HG03196 (cell line): ENCODE data around the gene BTBD1.
"Not testable (repeated sequence)": the region's sequence is repeated elsewhere in the genome, so short reads cannot be mapped to it uniquely, and the experiment has no call there.

Experiments used
- ATAC-seq: cut with Tn5 transposase; IDR thresholded peaks from one replicate; pipeline ENCODE4 v1.9.1; 2021; ENCODE audit not compliant: unreplicated experiment

The BTBD1 gene

DNA sequence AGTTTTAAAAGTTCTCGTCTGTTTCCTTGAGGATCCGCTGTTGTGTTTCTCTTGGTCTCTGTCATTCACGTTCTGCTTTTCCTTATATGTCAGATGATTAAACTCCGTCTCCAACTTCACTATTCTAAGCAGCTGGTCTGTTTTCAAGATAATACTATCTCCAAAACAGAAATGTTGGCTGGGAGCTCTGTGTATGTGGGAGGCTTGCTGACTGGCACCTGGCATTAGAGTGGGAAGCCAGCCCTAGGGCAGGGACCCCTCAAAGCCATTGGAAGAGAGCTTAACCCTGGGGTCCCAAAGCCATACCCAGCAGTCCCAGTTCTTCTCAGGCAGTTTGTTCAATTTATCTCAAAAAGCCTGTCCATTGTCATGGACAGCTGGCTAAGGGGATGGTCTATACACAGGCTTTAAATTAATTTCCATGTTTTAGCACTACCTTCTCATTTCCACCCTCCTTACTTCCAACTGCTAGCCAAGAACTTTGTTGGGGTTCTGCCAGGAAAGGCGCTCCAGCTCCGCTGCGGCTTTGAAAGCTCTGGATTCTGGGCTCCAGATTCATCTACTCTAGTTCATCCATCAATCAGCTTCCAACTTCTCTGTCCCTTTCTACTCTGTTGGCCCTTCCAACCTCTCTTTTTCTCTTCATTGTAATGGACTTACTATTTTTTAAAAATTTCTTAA is 9.2 kb downstream of the BTBD1 start:
- no peak for ATAC-seq

DNA sequence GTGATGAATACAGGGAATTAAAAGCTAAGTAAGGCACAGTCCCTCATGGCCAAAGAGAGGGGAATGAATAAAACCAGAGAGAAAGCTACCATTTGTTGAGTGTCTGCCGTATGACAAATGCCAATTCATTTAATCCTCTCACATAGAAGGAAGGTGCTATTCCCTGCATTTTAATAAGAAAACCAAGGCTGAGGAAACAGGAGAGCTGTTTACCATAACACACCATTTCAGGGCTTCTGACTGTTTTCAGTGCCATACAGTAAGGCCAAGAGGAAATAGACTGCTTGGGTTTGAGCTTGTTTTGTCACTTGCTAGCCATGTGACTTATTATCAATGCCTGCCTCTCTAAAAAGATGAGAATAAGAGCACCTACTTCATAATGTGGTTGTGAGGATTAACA is 10.1 kb downstream of the BTBD1 start:
- ATAC-seq: no peak

DNA sequence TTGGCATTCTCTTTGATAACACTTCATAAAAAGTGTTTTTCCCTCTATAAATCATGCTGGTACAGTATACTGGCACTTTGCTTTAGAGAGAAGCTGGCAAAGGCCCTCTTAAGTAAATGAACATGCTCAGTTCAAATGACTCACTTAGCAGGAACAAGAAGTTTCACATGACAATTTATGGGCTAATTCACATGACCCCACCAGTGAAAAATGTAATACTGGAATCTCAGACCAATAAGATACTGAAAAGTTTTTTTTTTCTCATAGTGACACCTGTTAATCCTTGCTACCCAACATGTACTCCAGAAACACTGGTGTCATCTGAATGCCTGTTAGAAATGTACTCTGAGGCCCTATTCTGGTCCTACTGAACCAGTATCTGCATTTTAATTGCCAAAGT is 13.9 kb downstream of the BTBD1 start:
- ATAC-seq: no peak

DNA sequence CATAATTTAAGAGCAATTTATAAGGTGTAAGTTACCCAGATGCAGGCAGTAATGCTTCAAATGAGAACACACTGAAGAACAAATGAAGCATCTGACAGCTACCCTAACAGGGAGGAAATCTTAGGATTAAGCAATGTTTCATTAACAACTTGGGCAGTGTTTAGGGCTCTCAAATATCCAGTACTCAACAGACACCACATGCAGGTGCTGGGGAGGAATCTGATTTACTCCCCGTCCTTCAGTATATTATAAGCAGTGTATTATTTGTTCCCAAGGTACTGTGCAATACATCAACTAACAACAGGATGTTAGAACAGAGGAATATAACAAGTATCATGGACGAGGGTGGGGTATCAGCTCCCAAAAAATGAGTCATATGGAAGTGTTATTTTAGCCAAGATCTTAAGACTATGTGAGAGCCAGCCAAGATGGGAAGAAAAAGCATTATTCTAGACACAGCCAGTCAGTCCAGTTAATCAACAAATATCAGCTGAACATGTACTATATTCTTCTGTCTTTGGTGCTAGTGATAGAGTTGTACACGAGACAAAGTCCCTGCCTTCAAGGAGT is 20.4 kb downstream of the BTBD1 start:
- ATAC-seq: no peak

DNA sequence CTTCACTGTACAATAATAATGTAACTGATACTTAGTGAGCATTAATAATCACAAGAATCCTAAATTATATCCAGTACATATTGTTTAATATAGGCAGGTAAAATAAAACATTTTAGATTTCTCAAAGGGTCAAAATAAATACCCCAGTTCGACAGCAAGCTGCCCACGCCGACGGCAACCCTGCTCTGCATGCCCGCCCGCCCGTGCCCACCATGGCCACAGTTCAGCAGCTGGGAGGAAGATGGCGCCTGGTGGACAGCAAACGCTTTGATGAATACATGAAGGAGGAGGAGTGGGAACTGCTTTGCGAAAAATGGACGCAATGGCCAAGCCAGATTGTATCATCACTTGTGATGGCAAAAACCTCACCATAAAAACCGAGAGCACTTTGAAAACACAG is 22.9 kb downstream of the BTBD1 start:
- ATAC-seq: no peak

DNA sequence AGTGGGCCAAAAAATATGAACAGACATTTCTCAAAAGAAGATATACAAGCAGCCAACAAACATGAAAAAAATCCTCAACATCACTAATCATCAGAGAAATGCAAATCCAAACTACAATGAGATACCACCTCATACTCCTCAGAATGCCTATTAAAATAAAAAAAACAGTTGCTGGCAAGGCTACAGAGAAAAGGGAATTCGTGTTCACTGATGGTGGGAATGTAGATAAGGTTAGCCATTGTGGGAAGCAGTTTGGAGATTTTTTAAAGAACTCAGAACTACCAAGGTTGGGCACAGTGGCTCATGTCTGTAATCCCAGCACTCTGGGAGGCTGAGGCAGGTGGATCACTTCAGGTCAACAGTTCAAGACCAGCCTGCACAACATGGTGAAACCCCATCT is 27.8 kb downstream of the BTBD1 start:
- no peak for ATAC-seq

DNA sequence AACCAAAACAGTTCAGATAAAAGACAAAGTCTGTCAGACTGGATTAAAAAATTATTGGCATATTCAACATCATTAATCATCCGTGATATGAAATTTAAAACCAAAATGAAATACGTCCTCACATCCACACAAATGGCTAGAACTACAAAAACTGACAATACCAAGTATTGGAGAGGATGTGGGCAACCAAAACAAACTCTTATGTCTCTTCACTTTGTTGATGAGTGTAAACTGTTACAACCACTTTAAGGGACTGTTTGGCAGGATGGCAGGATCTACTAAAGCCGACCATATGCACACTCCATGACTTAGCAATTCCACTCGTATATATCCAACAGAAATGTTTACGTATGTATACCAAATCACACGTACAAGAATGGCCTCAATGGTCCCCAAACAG is 30.8 kb downstream of the BTBD1 start:
- ATAC-seq: no peak

DNA sequence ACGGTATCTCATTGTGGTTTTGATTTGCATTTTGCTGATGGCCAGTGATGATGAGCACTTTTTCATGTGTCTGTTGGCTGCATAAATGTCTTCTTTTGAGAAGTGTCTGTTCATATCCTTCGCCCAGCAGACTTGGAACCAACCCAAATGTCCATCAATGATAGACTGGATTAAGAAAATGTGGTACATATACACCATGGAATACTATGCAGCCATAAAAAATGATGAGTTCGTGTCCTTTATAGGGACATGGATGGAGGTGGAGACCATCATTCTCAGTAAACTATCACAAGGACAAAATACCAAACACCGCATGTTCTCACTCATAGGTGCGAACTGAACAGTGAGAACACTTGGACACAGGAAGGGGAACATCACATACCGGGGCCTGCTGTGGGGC is 35.8 kb downstream of the BTBD1 start:
- ATAC-seq: not testable (repeated sequence)

DNA sequence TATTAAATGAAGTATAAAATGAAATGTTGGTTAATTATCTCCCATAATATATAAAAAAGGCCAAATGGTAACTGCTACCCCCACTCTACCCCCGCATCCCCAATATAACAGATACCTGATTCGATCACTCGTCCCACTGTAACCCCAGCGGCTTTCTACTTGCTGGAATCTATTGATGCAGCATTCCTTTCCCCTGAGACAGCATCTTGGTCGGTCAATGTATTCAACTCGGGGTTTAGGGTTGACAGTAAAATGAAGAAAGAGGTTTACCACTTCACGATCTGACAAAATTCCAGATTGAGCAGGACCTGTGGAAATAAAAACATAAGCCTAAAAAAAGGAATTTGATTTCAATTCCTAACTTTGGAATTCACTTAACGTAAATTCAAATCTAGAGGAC is 37.0 kb downstream of the BTBD1 start:
- ATAC-seq: no peak

DNA sequence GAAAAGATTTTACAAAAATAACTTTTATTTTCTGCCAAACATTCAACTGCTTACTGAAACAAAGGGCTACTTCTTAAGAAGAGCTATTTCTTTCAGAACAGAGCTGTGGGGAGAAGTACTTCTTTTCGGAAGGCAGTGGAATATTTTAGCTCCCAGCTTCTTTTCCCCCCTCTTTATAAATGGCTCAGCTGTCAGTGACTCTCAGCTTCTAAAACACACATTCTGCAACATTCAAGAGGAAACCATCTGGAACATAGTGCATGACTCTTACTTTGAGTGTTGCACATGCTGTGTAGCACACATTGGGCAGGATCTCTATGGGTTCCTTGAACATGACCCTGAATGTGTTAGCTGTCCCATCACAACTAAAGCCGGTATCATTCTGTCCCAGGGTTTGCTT is 48.6 kb downstream of the BTBD1 start:
- no peak for ATAC-seq

DNA sequence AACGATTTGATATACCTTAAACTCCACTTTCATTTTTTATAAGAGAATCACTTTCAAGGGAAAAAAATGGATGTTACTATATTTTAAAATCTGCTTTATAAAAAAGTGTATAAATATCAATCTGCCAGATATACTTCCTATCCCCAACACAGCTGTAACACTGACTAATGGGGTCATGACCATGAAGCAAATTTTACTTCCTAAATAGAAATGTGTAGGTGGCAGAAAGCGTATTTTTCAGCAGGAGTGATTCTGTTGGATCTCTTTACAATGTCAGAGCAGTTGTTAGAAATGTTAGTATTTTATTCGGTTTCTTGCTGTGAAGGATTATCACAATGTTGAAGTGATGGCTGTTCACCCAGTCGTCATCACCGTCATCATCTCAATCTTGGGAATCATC is 50.1 kb downstream of the BTBD1 start:
- ATAC-seq: no peak

DNA sequence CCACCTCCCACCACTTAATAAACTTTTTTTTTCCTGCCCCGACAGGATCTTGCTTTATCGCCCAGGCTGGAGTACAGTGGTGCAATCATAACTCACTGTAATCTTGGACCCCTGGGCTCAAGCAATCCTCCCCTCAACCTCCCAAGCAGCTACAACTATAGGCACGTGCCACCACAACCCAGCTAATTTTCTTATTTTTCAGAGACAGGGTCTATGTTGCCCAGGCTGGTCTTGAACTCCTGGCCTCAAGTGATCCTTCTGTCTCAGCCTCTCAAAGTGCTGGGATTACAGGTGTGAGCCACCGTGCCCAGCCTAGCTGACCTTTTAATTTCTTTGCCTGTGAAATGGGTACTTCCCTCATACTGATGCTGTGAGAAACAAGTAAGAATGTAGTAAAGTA is 51.7 kb downstream of the BTBD1 start:
- no peak for ATAC-seq

DNA sequence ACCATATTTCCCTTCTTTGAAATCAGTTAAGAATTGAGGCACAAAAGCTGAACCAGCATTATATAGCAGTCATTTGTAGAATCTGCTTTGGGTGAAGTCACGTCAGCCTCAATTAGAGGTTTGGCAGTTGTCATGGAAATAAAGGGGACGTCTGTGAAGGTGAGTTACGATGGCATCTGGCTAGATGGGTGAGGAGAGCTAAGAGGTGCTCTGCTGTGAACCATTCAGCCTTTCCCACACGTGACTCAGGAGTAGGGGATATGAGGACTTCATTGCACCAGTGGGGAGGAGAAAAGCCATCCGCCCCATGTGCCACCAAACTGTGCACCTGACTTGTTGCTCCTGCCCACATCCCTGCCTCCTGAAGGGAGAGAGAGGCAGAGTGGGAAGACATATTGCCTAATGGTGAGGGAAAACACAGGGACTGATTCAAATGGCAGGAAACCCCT is 52.8 kb downstream of the BTBD1 start:
- no peak for ATAC-seq

DNA sequence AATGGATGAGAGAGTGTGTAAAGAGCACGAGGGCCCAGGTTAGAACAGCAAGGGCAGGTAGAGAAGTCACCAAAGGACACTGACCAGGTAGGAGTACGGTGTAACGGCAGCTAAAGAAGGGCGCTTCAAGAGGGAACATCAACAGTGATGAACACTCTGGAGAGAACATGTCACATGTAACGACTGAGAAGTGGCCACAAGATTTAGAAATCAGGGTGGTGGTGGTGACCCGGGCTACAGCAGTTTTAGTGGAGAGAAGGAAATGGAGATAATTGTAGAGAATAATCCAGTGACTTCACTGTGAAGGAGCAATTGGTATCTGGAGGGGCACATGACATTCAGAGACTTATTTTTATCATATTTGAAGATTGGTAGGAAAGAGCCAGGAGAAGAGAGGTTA is 54.4 kb downstream of the BTBD1 start:
- ATAC-seq: no peak

DNA sequence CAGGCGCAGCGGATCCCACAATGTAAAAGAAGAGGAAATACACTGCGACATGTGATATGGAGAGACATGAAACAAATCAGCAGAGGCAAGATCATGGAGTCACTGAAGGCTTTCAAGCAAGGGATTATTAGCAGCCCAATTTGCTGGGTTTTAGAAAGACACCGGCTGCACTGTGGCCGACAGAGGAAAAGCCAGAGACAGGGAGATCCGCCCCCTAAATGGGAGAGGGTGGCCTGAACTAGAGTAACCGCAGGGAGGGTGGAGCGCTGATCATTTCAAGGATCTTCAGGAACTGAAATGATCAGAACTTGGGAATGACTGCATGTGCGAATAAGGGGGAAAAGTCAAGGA is 55.0 kb downstream of the BTBD1 start:
- ATAC-seq: no peak

DNA sequence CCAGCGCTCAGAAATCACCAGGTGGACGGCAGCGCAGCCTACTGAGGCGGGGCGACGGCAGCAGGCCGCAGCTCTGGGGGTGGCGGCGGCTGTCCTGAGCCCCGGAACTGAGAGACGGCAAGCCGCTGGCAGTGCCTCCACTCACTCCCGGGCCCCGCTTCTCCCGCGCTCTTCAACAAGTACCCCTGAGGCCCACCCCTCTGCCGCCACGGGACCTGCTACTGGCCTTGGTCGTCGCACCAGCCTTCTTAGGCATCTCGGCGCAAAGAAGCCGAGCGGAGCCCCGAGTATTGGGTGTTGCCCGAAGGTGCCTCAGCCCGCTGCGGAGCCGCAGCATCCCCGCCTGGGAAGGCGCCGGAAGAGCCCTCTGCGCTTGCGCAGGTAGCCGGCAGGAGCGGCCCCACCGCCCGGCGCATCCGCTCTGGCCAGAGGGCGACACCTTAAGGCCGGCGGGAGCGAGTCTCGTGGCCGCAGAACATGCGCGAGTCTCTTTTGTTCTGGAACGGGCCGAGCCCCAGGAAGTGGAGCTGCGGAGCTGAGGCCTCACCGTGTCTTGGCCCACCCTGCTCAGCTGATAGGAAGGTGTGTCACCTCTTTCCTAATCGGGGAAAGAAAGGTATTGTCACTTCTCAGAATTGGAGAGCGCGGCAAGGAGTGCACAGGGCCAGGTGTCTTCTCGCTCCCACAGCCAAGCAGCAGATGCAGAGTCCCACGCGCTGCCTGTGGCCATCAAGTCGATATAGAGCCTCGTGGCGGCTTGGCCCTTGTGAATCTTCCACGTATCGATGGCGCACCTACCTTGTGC is 55.6 kb downstream of the BTBD1 start, which contains the start of gene C15orf40:
TSS of gene C15orf40 (minus strand) at position 369 of the 805 bp plus-strand sequence. CDS start at position 337, 32 bp downstream.
- peak; percentile 90 for ATAC-seq

DNA sequence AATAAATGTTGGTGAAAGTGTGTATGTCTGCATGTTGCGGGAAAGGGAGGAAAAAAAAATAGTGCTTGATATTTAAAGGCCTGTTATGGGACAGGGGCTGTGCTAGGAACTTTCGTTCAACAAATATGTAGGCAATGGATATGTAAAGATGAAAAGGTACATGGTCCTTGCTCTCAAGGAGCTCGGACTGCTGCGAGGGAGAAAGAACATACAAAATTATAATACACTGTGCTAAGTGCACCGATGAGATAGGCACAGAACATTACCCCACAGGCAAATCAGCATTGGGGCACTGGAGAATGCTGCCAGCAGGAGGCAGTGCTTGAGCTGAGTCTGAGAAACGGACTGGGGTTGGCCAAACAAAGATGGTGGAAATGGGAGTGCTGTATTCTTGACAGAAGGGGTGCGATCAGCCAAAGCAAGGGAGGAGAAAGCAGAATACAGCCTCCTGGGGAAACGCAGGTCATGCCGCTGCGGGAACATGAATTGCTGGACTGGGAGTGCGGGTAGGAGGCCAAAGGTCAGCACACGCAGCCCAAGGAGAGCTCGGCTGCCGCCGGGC is 56.3 kb downstream of the BTBD1 start:
- ATAC-seq: peak; percentile 57

DNA sequence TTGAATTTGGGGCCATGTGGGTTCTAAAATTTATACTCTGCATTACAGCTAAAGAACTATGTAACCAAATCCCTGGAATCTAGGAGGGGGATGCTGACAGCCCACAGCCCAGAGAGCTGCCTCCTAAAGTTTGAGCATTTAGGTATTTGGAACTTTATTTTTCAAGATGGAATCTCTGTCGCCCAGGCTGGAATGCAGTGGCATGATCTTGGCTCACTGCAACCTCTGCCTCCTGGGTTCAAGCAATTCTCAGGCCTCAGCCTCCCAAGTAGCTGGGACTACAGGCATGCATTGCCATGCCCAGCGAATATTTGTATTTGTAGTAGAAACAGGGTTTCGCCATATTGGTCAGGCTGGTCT is 66.4 kb downstream of the BTBD1 start:
- not testable (repeated sequence) for ATAC-seq

DNA sequence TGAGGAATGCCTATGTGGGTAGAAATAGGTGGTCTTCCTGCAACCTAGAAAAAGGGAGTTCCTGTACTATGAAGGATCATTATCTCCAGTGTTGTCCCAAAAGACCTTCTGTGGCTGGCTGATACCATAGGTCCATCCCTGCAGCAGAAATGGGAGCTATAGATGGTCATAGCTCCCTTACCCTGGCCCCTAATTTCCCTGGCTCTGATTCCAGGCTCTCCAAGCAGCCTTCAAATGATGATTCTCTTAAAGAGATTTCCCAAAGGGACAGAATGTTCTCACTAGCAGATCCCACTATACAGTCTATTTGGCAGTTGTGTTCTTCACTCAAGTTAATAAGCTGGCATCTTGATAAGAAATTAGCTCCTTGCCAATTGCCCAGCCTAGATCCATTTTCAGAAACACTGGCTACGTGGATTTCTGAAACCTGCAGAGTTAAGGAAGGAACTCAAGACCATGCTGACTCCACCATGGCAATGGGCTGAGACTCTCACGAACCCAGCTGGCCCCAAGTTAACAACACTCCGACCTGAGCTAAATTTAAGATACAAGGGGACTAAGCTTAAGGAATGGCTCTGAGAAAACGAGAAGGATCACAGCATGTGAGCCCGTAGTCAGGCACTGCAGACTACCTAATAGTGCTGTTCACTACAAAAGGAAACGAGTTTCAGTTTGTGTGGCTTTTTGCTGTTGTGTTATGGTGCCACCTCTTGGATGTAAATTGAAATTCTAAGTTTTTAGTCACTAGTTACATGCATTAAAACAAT is 67.0 kb downstream of the BTBD1 start:
- peak; percentile 81 for ATAC-seq

DNA sequence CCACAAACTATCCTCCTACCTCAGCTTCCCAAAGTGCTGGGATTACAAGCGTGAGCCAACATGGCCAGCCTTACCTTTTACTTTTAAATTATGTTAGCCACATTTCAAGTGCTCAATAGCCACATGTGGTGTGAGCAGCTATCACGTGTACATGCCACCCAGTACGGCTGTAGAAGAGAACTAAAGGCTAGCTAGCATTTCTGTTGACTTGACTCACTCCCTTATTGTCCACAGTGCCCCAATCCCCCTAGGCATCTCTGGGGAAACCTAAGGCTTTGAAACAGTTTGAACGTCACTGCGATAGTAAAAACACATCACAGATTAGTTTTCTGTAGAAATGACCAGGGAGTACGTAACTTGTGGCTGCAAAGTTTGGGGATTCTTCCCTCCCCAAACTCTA is 67.6 kb downstream of the BTBD1 start:
- ATAC-seq: no peak

DNA sequence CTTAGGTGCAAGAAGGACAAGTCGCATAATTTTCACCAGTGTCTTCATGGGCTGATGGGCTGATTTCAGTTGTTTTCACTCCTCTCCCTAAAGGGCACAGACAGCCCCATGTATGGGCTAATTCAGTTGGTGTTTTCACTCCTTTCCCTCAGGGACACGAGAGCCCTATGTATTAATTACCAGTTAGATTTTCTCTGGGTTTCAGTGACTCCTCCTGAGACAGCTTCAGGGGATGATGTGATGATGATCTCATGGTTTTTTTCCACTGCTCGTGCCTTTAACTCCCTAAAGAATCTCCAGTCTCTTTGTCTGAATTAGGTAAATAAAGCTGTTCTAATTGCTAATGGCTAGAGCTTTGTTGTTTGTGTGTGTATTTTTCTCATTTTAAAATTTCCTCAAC is 71.1 kb downstream of the BTBD1 start:
- no peak for ATAC-seq
